GM18498 (cell line): ENCODE measurements around the gene INPP5A.

Source experiments
- ATAC-seq: cut with Tn5 transposase; IDR thresholded peaks from one replicate; pipeline ENCODE4 v1.9.1; 2021; ENCODE audit warnings: mild to moderate bottlenecking, moderate library complexity; ENCODE audit not compliant: unreplicated experiment

INPP5A gene

GRCh38 chr10:132712291-132712690, 174.7 kb downstream of the INPP5A start:
- ATAC-seq, result no peak

- no peak for ATAC-seq
Measured at GRCh38 chr10:132712743-132713142, 175.2 kb downstream of the INPP5A start.

DNA sequence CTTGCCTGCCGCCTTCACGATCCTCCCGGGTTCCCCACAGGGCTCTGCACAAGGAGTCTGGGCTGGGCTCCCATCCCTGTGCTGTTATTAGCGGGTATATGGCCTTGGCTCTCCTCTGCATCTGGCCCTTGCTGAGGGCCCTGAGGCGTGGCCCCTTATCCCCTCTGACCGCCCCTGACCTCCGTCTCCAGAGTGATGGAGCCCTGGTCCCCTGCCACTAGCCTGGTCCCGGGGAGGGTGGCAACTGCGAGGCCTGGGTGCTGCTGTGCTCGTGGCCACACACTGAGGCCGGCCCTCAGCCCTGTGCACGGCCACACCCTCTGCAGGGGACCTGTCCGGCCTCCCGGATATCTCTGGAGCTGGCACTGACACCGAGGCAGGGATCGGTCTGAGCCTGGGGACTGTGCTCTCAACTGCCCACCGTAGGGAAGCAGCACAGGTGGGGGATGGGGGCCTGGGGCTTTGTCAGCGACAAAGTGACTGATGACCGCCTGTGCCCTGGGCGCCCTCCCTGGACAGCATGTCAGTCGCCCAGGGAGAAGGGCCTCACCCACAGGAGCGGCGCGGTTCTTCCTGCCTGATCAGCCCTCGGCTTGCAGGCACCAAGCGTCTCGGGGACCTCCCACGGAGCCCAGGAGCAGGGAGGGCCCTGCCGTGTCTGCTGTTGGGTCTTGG, 176.0 kb downstream of the INPP5A start:
- ATAC-seq, result no peak

DNA sequence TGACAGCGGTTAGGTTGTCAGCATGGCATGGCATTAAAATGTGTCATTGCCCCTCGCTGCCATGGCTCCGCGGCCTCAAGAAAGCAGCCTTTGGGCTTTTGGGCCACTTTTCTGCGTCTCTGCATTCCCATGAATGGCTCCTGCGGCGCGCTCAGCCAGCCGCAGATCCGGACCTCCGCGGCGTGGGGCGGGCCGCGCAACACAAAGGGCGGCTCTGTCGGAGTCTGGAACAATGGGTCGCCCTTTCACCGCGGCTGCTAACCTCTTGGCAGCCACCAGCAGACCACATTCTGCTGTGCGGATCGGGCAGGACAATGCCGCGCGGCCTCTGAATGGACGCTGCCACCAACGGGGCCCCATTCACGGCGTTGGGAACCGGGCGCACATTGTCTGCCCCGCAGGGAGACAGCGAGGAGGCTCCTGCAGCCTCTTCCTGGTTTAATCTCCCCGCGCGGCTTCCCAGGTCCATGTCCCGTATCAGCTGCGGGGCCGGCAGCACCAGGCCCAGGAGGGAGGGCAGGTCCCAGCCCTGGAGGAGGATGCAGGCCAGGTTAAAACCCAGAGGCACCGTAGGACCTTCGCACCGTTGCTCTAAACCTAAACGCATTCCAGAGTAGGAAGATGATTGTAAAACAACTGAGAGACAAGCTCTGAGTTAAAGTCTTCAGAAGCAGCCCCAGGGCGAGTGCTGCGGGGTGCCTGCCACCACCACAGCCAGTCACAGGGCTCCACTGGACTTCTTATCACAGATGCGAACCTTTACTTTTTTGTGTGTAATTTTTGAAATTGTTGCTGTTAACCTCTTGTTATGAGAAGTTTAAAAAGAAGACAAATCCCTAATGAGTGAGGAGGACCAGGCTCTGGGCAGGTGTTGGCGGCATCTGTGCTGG, 176.8 kb downstream of the INPP5A start:
- no peak for ATAC-seq

- ATAC-seq, result no peak
Measured at GRCh38 chr10:132714986-132715775, 177.6 kb downstream of the INPP5A start.

GRCh38 chr10:132715776-132716680, 178.4 kb downstream of the INPP5A start:
- no peak for ATAC-seq

DNA sequence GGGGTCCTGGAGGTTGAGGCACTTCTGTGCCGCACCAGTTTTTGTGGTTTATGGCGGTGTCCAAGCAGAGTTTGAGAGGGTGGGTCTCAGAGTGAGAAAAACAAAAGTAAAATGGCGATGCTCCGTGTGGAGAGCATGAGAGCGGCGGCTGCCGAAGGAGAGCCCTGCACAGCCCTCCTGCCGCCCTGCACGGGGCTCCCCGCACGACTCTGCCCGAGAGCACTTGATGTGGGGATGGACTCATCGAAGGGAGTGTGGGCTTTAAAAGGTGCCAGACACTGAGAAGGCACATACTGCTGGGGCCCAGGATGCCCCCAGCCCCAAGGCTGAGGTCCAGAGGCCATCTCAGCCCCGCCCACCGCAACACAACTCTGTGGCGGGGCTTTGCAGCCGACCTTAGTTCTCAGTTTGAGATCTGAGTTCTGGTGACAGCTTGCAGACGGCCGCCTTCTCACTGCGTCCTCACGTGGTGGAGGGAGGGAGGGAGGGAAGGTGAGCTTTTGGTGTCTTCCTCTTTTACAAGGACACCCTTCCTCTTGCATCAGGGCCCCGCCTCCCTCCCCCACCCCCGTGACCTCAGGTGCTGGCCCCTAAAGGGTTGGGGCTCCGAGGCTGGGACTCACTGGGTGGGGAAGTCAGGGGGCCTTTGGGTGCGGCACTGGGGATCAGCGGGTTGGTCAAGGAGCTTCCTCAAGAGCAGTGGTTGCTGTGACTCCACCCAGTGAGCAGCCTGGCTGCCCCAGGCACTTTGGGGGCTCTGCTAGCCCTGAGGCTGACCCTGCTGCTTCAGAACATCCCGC, 179.3 kb downstream of the INPP5A start:
- ATAC-seq, result no peak

DNA sequence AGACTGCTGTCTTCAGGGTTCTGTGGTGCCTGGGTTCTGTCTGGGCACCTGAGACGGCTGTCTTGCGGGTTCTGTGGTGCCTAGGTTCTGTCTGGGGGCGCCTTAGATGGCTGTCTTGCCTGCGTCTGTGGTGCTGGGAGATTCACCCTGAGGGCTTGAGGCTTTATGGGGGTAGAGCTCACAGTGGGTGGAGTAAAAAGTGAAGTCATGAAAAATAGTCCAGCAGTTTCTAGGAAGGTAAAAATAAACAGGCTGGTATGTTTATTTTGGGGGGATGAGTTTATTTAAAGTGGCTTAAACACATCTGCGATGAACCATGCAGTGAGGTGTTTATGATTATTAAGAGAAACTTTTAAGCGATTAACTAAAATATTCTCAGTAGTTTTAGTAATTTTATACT, 184.1 kb downstream of the INPP5A start:
- ATAC-seq, result no peak

- ATAC-seq, result no peak
Measured at GRCh38 chr10:132722394-132723329, 185.1 kb downstream of the INPP5A start.

DNA sequence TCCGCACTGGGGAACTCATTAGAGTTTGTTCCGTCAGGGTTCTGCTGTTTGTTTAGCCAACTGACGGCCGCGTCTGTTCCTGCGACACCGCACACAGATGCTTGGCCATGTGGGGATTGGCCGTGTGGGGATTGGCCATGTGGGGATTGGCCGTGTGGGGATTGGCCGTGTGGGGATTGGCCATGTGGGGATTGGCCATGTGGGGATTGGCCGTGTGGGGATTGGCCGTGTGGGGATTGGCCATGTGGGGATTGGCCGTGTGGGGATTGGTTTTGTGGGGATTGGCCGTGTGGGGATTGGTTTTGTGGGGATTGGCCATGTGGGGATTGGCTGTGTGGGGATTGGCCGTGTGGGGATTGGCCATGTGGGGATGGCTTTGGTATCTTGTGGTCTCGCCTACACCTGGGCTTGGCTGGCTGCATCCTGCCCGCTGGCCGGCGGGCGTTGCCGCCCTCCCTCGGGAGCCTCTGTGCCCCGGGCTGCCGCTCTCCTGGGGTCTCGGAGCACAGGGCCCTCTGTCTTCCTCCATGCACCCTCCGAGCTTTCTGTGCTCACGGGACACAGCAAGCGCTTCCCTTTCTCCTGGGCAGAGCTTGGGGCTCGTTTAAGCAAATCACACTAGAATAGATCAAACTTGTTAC, 185.9 kb downstream of the INPP5A start:
- ATAC-seq, result no peak

- ATAC-seq, result no peak
Measured at GRCh38 chr10:132724446-132724845, 186.9 kb downstream of the INPP5A start.

GRCh38 chr10:132725202-132725601, 187.6 kb downstream of the INPP5A start:
- ATAC-seq, result no peak

- ATAC-seq, result no peak
Measured at GRCh38 chr10:132726194-132726593, 188.6 kb downstream of the INPP5A start.

DNA sequence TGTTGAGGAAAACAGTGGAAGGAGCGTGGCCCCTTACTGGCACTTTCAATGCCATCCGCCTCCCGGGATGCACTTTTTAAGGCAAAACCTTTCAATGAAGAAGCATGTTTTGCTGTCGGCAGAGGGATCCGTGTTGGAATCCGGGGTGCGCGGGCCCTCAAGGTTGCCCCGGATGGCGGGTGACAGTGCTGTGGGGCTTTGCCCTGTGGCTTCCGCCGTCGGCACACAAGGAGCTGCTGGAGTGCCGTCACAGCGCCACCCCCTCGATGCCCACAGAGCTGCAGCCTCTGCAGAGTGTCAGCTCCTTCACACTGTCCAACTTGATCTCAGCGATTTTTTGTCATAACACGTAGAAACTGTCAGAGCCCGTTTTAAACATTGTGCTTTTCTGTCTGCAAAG, 189.4 kb downstream of the INPP5A start:
- no peak for ATAC-seq

DNA sequence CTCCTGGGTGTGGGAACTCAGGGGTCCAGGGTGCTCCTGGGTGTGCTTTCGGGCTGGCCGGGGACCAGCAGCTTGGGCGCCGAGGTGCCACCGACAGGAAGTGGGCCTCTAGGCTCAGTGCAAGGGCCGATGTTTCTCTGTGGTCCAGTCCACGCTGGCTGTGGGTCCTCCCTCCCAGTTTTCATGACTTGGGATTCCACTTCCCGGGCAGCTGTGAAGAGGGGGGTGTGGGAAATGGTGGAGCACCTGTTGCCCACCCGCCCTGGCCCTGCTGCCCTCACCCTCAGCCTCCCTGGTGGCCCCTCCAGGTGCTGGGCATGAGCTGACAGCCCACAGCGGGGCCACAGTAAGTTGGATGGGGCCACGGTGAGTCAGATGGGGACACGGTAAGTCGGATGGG, 189.8 kb downstream of the INPP5A start:
- ATAC-seq, result no peak

GRCh38 chr10:132728321-132728720, 190.7 kb downstream of the INPP5A start:
- ATAC-seq, result no peak

DNA sequence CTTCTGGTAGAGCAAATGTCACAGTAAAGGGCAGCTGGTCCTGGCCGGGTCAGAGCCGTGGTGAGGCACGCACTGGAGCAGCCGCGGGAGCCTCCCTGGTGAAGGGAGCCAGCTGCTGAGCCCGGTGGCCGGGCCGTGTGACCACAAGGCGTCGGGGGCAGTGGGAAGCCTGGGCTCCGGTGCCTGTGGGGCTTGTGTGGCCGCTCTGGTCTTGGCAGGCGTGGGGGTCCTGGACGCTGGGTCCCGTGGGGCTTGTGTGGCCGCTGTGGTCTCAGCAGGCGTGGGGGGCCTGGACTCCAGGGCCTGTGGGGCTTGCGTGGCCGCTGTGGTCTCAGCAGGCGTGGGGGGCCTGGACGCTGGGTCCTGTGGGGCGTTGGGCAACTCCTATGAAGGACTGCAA, 191.2 kb downstream of the INPP5A start:
- ATAC-seq, result no peak
